Stomach (tissue), 9 donors: Measurements from ENCODE around the gene EFCC1. TPM values are rescaled to one million over a fixed set of nuclear protein-coding genes. Genes with fewer than 3 reads are reported as not detected.
A peak's percentile ranks its signal among the peaks of the same experiment; 100 is the strongest.

Experiments
- DNase-seq, 2 donors: peaks; one replicate each; pipeline versions ENCODE4 v3.0.0 to v3.0.0-alpha.2; 2013 to 2019
- H3K27ac ChIP-seq, 5 donors: fragments of 200-600 bp in 4 of 5; sonication (generic) in 4 of 5; one replicate each; pipeline ENCODE4 v1.5.1; 2013 to 2019; ENCODE audit warnings: mild to moderate bottlenecking in 1 of 5, moderate library complexity in 1 of 5
- H3K27me3 ChIP-seq, 3 donors: fragments of 200-600 bp; sonication (generic); one replicate each; pipeline ENCODE4 v1.5.1; 2017 to 2019; ENCODE audit warnings: mixed run types in 1 of 3
- H3K36me3 ChIP-seq, 4 donors: fragments of 200-600 bp; sonication (generic); 1 replicate in 3 of 4; 2 replicates in 1 of 4; pipeline ENCODE4 v1.5.1; 2016 to 2019
- H3K4me1 ChIP-seq, 4 donors: fragments of 200-600 bp; sonication (generic); one replicate each; pipeline ENCODE4 v1.5.1; 2016 to 2019
- H3K4me3 ChIP-seq, 4 donors: fragments of 200-600 bp; sonication (generic) in 3 of 4; one replicate each; pipeline ENCODE4 v1.5.1; 2016 to 2019; ENCODE audit warnings: mild to moderate bottlenecking in 1 of 4
- H3K9me3 ChIP-seq, 4 donors: fragments of 200-600 bp; sonication (generic); one replicate each; pipeline ENCODE4 v1.5.1; 2016 to 2019
- CTCF ChIP-seq, 7 experiments: fragments of 450-650 bp in 4 of 7; fragments of 200-600 bp in 3 of 7; sonication (generic) in 3 of 7; IDR thresholded peaks; one replicate each; pipeline ENCODE4 v1.5.1; 2016 to 2019; ENCODE audit warnings: antibody characterized with exemption in 7 of 7, control low read depth in 2 of 7, mild to moderate bottlenecking in 1 of 7
- EP300 ChIP-seq: sonication (generic); formaldehyde crosslinking; IDR thresholded peaks from one replicate; pipeline ENCODE4 v1.6.1; 2017; ENCODE audit warnings: antibody characterized with exemption
- POLR2A ChIP-seq, 4 donors: fragments of 450-650 bp; IDR thresholded peaks; one replicate each; pipeline ENCODE4 v1.6.1; 2016; ENCODE audit warnings: antibody characterized with exemption in 4 of 4, control low read depth in 2 of 4, mild to moderate bottlenecking in 1 of 4, moderate library complexity in 1 of 4
- POLR2AphosphoS5 ChIP-seq, 3 donors: sonication (generic); formaldehyde crosslinking; IDR thresholded peaks; one replicate each; pipeline ENCODE4 v1.6.1; 2016; ENCODE audit warnings: antibody characterized with exemption in 3 of 3
- WGBS, 5 donors: extraction: QIAGEN DNeasy Blood & Tissue Kit in 3 of 5; methylation state at CpG; one replicate each; pipeline versions ENCODE4 v1.1.5 to v1.1.7; 2013 to 2018; 5-methylcytosine and 5-hydroxymethylcytosine counted together
- intact Hi-C: fragments of 100-400 bp; cut with DNase I; formaldehyde crosslinking; loops from one replicate; pipeline ENCODE4 v1.15.1; 2023; ENCODE audit warnings: low total_unique reads
- polyA plus RNA-seq, 3 donors: library from polyadenylated mRNA; stranded (reverse); fragments of 200-250 nt; gene quantifications; one replicate each; pipeline ENCODE4 v1.2.3, GENCODE V29; 2013
- total RNA-seq, 5 donors: library from RNA; depleted of rRNA; stranded (reverse); fragments of >200 nt; gene quantifications; one replicate each; pipeline versions ENCODE4 v1.1.0 to v1.2.3, GENCODE V29; 2014 to 2016
- donor health status: healthy with polysubstance abuse.
- donor health status: Bipolar disorder and iron deficiency.
- donor health status: healthy.

The EFCC1 gene
- total and polyA plus RNA-seq, 8 donors: 1.0 to 13.9 (median 9.2) TPM

GRCh38 chr3:128994173-128994512, 7.0 kb upstream of the EFCC1 start:
- Histone ChIP-seq H3K4me1 (peaks cover 13 to 22% (median 21%) of the 10 kb centered on the region in 4 donors), H3K36me3 (no peaks in the 10 kb centered on the region), H3K9me3 (no peaks in the 10 kb centered on the region), H3K27ac (peak overlapping the region in 2 of 5 donors; percentile 54 to 56), H3K27me3 (no peaks in the 10 kb centered on the region), H3K4me3 (peak overlapping the region; percentile 40 to 57 (median 56))
- intact Hi-C loops: no loop called here
- no peak for TF ChIP-seq EP300
- TF ChIP-seq POLR2AphosphoS5 (IDR thresholded peaks at IDR 0.05): no peak
- TF ChIP-seq CTCF (IDR thresholded peaks at IDR 0.05): no peak
- TF ChIP-seq POLR2A (IDR thresholded peaks at IDR 0.05): no peak
- WGBS, 5 donors: 1 to 5% (median 3%) methylated on average over 12 to 13 of the region's 13 CpGs
- DNase-seq: no peak

- intact Hi-C loops: no loop called here
- 76 to 84% (median 82%) methylated on average over 18 to 19 of the region's 19 CpGs for WGBS, 5 donors
- no peak for DNase-seq
- no peaks in the 10 kb centered on the region for H3K36me3 ChIP-seq
- H3K4me3 ChIP-seq: peak overlapping the region in 2 of 4 donors; percentile 55 to 57
- TF ChIP-seq POLR2AphosphoS5 (IDR thresholded peaks at IDR 0.05): no peak
- no peak for TF ChIP-seq EP300
- no peak for TF ChIP-seq POLR2A (IDR thresholded peaks at IDR 0.05)
- TF ChIP-seq CTCF (IDR thresholded peaks at IDR 0.05): no peak
- H3K27ac ChIP-seq: peak overlapping the region in 1 of 5 donors; percentile 54
- no peaks in the 10 kb centered on the region for H3K27me3 ChIP-seq
- H3K9me3 ChIP-seq: no peaks in the 10 kb centered on the region
- peaks cover 13 to 24% (median 21%) of the 10 kb centered on the region in 4 donors for H3K4me1 ChIP-seq
These were observed 6.2 kb upstream of the EFCC1 start for GRCh38 chr3:128994581-128995546.

GRCh38 chr3:128995737-128996136, 5.4 kb upstream of the EFCC1 start:
- intact Hi-C loops: no loop called here
- H3K9me3 ChIP-seq: no peaks in the 10 kb centered on the region

GRCh38 chr3:128996200-128996599, 4.9 kb upstream of the EFCC1 start:
- no peak for DNase-seq
- peaks cover 0 to 13% (median 10%) of the 10 kb centered on the region in 3 donors for H3K27me3 ChIP-seq
- 78 to 93% (median 87%) methylated on average over 1 of the region's 1 CpG for WGBS, 5 donors
- H3K4me3 ChIP-seq: no peak overlapping the region
- H3K9me3 ChIP-seq: no peaks in the 10 kb centered on the region
- peaks cover 13 to 35% (median 30%) of the 10 kb centered on the region in 4 donors for H3K4me1 ChIP-seq
- intact Hi-C loops: no loop called here
- TF ChIP-seq POLR2AphosphoS5 (IDR thresholded peaks at IDR 0.05) (no peak), POLR2A (IDR thresholded peaks at IDR 0.05) (no peak), CTCF (IDR thresholded peaks at IDR 0.05) (no peak), EP300 (no peak)
- H3K36me3 ChIP-seq: no peaks in the 10 kb centered on the region
- H3K27ac ChIP-seq: no peak overlapping the region

More at GRCh38 chr3:128995737-128996136, 5.4 kb upstream of the EFCC1 start:
- Histone ChIP-seq H3K36me3 (no peaks in the 10 kb centered on the region), H3K4me3 (no peak overlapping the region), H3K27me3 (peaks cover 0 to 8% (median 5%) of the 10 kb centered on the region in 3 donors), H3K4me1 (peaks cover 13 to 30% (median 25%) of the 10 kb centered on the region in 4 donors), H3K27ac (no peak overlapping the region)
- WGBS, 5 donors: 81 to 100% (median 91%) methylated on average over 1 of the region's 1 CpG
- TF ChIP-seq EP300 (no peak), POLR2A (IDR thresholded peaks at IDR 0.05) (no peak), CTCF (IDR thresholded peaks at IDR 0.05) (no peak), POLR2AphosphoS5 (IDR thresholded peaks at IDR 0.05) (no peak)
- no peak for DNase-seq
